ENCODE measurements around the gene APIP.
A peak's percentile ranks its signal among the peaks of the same experiment; 100 is the strongest.

APIP gene

DNA sequence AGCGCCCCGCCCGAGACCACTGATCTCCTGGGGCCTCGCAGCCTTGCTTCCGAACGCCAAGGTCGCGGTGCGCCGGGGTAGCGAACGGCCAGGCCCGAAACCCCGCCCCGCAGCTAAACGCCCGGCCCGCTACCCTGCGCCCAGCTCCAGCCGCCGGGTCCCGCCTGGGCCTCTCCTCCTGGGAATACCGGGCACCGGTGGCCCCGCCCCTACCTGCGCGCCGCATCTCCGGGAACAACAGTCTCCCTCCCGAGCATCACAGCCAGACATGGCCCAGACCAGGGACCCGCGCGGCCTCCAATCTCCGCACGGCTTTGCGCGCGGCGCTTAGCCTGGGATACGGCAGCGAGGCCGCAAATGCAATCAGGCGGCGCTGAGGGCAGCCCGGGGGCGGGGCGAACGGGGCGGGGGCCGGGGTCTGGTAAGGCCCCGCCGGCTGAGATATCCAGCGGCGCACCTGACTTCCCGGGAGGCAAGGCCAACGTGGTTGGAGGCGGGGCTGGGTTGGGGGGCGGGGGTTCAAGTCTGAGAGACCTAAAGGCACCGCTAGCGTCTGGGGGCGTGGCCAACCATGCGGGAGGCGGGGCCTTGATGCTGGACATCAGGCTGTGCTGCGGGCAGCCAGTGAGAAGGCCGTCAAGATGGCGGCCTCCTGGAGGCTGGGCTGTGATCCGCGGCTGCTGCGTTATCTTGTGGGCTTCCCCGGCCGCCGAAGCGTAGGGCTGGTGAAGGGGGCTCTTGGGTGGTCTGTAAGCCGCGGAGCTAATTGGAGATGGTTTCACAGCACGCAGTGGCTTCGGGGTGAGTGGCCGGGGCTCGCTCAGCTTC is at the start of gene APIP, which contains the start of gene PDHX:
TSS of gene APIP (minus strand) at position 365 of the 828 bp plus-strand sequence. CDS start at position 270, 95 bp downstream.
TSS of gene PDHX (plus strand) at position 604 of the 828 bp plus-strand sequence. CDS start at position 642, 38 bp downstream.
- H3K4me1 Mint-ChIP-seq = peaks cover 19% of the 10 kb centered on the region
- peak within 1 kb of the TSS; percentile 95 for H3K4me3 Mint-ChIP-seq
- H3K36me3 Mint-ChIP-seq = peaks cover 9% of the 10 kb centered on the region
- no peaks in the 10 kb centered on the region for H3K9me3 Mint-ChIP-seq
- DNase-seq (ENCODE audit: low spot score in 2 of 2) = peak; percentile 83 to 89
- H3K27me3 Mint-ChIP-seq = no peaks in the 10 kb centered on the region
- H3K27ac Mint-ChIP-seq = peak within 1 kb of the TSS; percentile 99
- ATAC-seq (ENCODE audit: low read depth) = peak; percentile 82

GRCh38 chr11:34964610-34965331 is 48.6 kb upstream of the APIP start:
- Mint-ChIP-seq H3K27ac (no peak overlapping the region), H3K27me3 (no peaks in the 10 kb centered on the region), H3K36me3 (peaks cover 20% of the 10 kb centered on the region), H3K4me3 (no peak overlapping the region), H3K9me3 (no peaks in the 10 kb centered on the region), H3K4me1 (no peaks in the 10 kb centered on the region)
- DNase-seq (ENCODE audit: low spot score in 2 of 2) (no peak), ATAC-seq (ENCODE audit: low read depth) (no peak)

- no peaks in the 10 kb centered on the region for H3K27me3 Mint-ChIP-seq
- no peak overlapping the region for H3K27ac Mint-ChIP-seq
- peaks cover 18% of the 10 kb centered on the region for H3K36me3 Mint-ChIP-seq
- DNase-seq (ENCODE audit: low spot score in 2 of 2) = no peak
- no peak for ATAC-seq (ENCODE audit: low read depth)
- no peak overlapping the region for H3K4me3 Mint-ChIP-seq
- no peaks in the 10 kb centered on the region for H3K9me3 Mint-ChIP-seq
- peaks cover 2% of the 10 kb centered on the region for H3K4me1 Mint-ChIP-seq
Measured at GRCh38 chr11:34963351-34963750, 47.2 kb upstream of the APIP start.

- no peaks in the 10 kb centered on the region for H3K9me3 Mint-ChIP-seq
- H3K4me1 Mint-ChIP-seq = peaks cover 2% of the 10 kb centered on the region
- H3K27ac Mint-ChIP-seq = no peak overlapping the region
- H3K36me3 Mint-ChIP-seq = peaks cover 14% of the 10 kb centered on the region
- no peak overlapping the region for H3K4me3 Mint-ChIP-seq
- H3K27me3 Mint-ChIP-seq = no peaks in the 10 kb centered on the region
- DNase-seq (ENCODE audit: low spot score in 2 of 2) = no peak
- no peak for ATAC-seq (ENCODE audit: low read depth)
Measured at GRCh38 chr11:34962034-34962433, 45.9 kb upstream of the APIP start.

DNA sequence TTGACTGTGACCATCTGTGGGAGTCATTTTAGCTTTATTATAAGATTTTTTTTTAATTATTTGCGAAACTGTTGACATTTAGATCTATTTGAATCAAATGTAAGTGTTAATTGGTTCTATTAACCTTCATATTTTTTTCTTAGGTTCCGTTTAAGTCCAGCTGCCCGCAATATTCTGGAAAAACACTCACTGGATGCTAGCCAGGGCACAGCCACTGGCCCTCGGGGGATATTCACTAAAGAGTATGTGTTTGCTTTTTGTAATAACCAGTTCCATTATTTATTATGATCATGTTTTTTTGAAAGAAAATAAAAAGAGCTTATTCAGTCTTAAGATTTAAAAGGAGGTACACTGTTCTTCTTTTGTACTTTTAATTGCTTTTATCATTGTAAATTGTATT is 44.1 kb upstream of the APIP start:
- no peaks in the 10 kb centered on the region for H3K9me3 Mint-ChIP-seq
- peaks cover 4% of the 10 kb centered on the region for H3K4me1 Mint-ChIP-seq
- no peaks in the 10 kb centered on the region for H3K27me3 Mint-ChIP-seq
- ATAC-seq (ENCODE audit: low read depth) (no peak), DNase-seq (ENCODE audit: low spot score in 2 of 2) (no peak)
- H3K4me3 Mint-ChIP-seq = no peak overlapping the region
- H3K27ac Mint-ChIP-seq = no peak overlapping the region
- peaks cover 12% of the 10 kb centered on the region for H3K36me3 Mint-ChIP-seq

DNA sequence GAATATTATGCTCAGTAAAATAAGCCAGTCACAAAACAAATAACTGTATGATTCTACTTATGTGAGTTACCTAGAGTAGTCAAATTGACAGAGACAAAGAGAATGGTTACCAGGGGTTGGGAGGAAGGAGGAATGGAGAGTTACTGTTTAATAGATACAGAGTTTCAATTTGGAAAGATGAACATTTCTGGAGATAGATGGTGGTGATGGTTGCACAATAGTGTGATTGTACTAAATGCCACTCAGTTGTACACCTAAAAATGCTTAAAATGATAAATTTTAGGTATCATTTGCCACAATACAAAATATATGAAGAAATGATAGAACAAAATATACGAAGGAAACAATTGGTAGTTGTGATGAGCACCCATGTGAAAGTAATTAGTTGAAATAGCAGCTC is 43.6 kb upstream of the APIP start:
- ATAC-seq (ENCODE audit: low read depth) (no peak), DNase-seq (ENCODE audit: low spot score in 2 of 2) (no peak)
- peaks cover 12% of the 10 kb centered on the region for H3K36me3 Mint-ChIP-seq
- H3K27me3 Mint-ChIP-seq = no peaks in the 10 kb centered on the region
- H3K27ac Mint-ChIP-seq = peak overlapping the region; percentile 7
- no peak overlapping the region for H3K4me3 Mint-ChIP-seq
- peaks cover 4% of the 10 kb centered on the region for H3K4me1 Mint-ChIP-seq
- no peaks in the 10 kb centered on the region for H3K9me3 Mint-ChIP-seq

DNA sequence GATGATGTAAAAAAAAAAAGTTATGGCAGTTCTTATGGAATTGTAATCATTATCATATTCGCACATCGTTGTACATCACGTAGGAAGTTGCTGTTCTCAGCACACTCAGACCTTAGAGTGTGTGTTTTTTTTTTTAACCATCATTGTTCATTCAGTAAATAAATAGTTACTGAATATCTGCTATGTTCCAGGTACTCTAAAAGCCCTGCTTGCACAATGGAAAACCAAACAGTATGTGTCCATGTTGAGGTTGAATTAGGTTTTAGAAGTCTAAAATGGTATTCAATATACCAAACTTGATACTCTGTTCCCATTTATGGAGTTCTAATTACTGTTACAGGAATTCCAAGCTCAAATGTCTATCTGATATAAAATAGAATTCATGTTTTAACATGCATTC is 41.4 kb upstream of the APIP start:
- no peak for ATAC-seq (ENCODE audit: low read depth)
- no peaks in the 10 kb centered on the region for H3K9me3 Mint-ChIP-seq
- DNase-seq (ENCODE audit: low spot score in 2 of 2) = no peak
- peaks cover 8% of the 10 kb centered on the region for H3K4me1 Mint-ChIP-seq
- H3K27me3 Mint-ChIP-seq = no peaks in the 10 kb centered on the region
- no peak overlapping the region for H3K4me3 Mint-ChIP-seq
- H3K27ac Mint-ChIP-seq = no peak overlapping the region
- peaks cover 15% of the 10 kb centered on the region for H3K36me3 Mint-ChIP-seq

GRCh38 chr11:34957206-34957605 is 41.0 kb upstream of the APIP start:
- no peak overlapping the region for H3K27ac Mint-ChIP-seq

DNA sequence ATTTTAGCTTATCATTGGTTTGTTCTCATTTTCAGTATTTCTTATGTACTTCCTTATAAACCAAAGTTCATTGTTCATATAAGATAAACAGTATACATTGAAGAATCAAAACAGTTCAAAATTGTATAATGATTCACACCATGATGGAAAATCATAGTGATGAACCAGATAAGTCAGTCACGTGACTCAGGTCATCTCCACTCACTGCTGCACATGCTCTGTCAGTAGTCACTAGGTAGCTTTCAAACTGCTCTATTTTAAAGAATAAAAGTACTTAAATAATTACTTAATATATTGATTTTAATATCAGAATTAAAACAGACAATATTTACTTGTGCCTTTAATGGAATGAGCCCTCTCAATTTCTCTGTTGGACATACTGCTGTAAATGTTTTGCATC is 37.8 kb upstream of the APIP start:
- DNase-seq (ENCODE audit: low spot score in 2 of 2) (no peak), ATAC-seq (ENCODE audit: low read depth) (no peak)
- H3K4me1 Mint-ChIP-seq = peaks cover 6% of the 10 kb centered on the region
- H3K4me3 Mint-ChIP-seq = no peak overlapping the region
- no peaks in the 10 kb centered on the region for H3K27me3 Mint-ChIP-seq
- H3K36me3 Mint-ChIP-seq = peaks cover 12% of the 10 kb centered on the region
- H3K27ac Mint-ChIP-seq = no peak overlapping the region
- H3K9me3 Mint-ChIP-seq = no peaks in the 10 kb centered on the region

More at GRCh38 chr11:34957206-34957605, 41.0 kb upstream of the APIP start:
- Mint-ChIP-seq H3K4me1 (peaks cover 8% of the 10 kb centered on the region), H3K9me3 (no peaks in the 10 kb centered on the region), H3K27me3 (no peaks in the 10 kb centered on the region), H3K4me3 (no peak overlapping the region), H3K36me3 (peaks cover 15% of the 10 kb centered on the region)
- no peak for DNase-seq (ENCODE audit: low spot score in 2 of 2)
- no peak for ATAC-seq (ENCODE audit: low read depth)

- Mint-ChIP-seq H3K9me3 (no peaks in the 10 kb centered on the region), H3K27ac (no peak overlapping the region), H3K4me3 (no peak overlapping the region), H3K36me3 (peaks cover 16% of the 10 kb centered on the region), H3K27me3 (no peaks in the 10 kb centered on the region), H3K4me1 (no peaks in the 10 kb centered on the region)
- ATAC-seq (ENCODE audit: low read depth) (no peak), DNase-seq (ENCODE audit: low spot score in 2 of 2) (no peak)
Measured at GRCh38 chr11:34948696-34949095, 32.5 kb upstream of the APIP start.

GRCh38 chr11:34944692-34945091 is 28.5 kb upstream of the APIP start:
- Mint-ChIP-seq H3K4me1 (peaks cover 3% of the 10 kb centered on the region), H3K36me3 (peaks cover 20% of the 10 kb centered on the region), H3K27me3 (no peaks in the 10 kb centered on the region)

GRCh38 chr11:34941688-34942087 is 25.5 kb upstream of the APIP start:
- Mint-ChIP-seq H3K27me3 (no peaks in the 10 kb centered on the region), H3K4me1 (peaks cover 3% of the 10 kb centered on the region), H3K4me3 (no peak overlapping the region), H3K36me3 (peaks cover 21% of the 10 kb centered on the region), H3K27ac (peak overlapping the region; percentile 18), H3K9me3 (no peaks in the 10 kb centered on the region)
- ATAC-seq (ENCODE audit: low read depth) (no peak), DNase-seq (ENCODE audit: low spot score in 2 of 2) (no peak)

More at GRCh38 chr11:34944692-34945091, 28.5 kb upstream of the APIP start:
- DNase-seq (ENCODE audit: low spot score in 2 of 2) (no peak), ATAC-seq (ENCODE audit: low read depth) (no peak)
- H3K9me3 Mint-ChIP-seq = no peaks in the 10 kb centered on the region
- no peak overlapping the region for H3K27ac Mint-ChIP-seq
- H3K4me3 Mint-ChIP-seq = no peak overlapping the region

DNA sequence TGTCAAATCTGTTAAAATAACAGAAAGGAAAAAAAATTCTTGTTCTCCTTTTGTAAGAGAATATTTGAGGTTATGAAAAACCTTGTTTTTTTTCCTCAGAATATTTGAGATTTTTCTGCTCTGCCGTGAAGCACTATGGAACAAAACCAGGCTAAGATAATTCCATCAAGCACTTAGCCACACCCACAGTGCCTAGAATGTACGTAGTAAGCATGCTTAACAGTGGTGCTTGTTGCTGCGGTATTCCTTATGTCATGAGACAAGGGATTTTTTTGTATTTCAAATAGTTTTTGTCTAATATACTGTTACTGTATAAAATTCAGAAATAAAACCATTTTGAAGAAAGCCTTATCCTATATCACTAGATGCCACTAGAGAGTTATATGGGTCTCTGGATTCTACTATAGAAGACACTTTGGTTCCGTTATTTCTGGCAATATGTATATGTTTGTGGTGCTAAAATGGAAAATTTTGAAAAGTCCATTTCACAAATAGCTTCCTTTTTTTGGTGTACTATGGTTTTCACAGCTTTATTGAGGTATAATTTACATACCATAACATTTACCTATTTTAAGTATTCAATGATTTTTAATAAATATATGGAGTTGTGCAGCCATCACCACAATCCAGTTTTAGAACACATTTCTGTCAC is 24.0 kb upstream of the APIP start:
- Mint-ChIP-seq H3K4me1 (peaks cover 12% of the 10 kb centered on the region), H3K36me3 (peaks cover 28% of the 10 kb centered on the region), H3K9me3 (no peaks in the 10 kb centered on the region), H3K27me3 (no peaks in the 10 kb centered on the region), H3K27ac (peak overlapping the region; percentile 49), H3K4me3 (no peak overlapping the region)
- peak; percentile 62 for ATAC-seq (ENCODE audit: low read depth)
- DNase-seq (ENCODE audit: low spot score in 2 of 2) = no peak

DNA sequence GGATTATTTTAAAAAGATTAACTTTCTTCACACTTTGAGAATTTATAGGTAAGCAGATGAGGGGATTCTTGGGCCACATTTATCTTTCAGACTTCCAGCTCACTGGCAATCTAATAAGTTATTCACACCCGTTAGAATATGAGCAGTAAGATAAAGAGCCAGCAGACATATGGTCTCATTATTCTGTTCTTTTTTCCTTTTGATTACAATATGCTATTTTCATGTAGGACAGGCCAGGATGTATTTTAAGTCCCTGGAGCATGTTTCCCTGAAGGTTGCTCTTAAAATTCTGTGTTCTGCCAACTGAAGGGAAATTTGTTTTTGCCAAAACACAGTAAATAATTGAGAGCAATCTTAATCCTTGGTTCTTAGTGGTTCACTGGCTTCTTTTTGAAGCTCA is 22.4 kb upstream of the APIP start:
- H3K36me3 Mint-ChIP-seq = peaks cover 23% of the 10 kb centered on the region
- peaks cover 12% of the 10 kb centered on the region for H3K4me1 Mint-ChIP-seq
- no peak overlapping the region for H3K4me3 Mint-ChIP-seq
- ATAC-seq (ENCODE audit: low read depth) (no peak), DNase-seq (ENCODE audit: low spot score in 2 of 2) (no peak)
- no peaks in the 10 kb centered on the region for H3K9me3 Mint-ChIP-seq
- no peaks in the 10 kb centered on the region for H3K27me3 Mint-ChIP-seq
- no peak overlapping the region for H3K27ac Mint-ChIP-seq
